H1 (cell line): ENCODE measurements around the gene OXTR. TPM values are rescaled to one million over a fixed set of nuclear protein-coding genes. Genes with fewer than 3 reads are reported as not detected.

Experiments used
- CTCF ChIA-PET: fragments of 300-600 bp; sonication (Branson Sonifier 250); formaldehyde crosslinking; loops from one replicate; lab custom pipeline; 2021; ENCODE audit not compliant: partially characterized antibody; lab: Charles Lee
- POLR2A ChIA-PET: fragments of 300-600 bp; sonication (Branson Sonifier 250); formaldehyde crosslinking; loops from one replicate; lab custom pipeline; 2021; ENCODE audit warnings: inconsistent platforms; ENCODE audit not compliant: partially characterized antibody; lab: Charles Lee
- DNase-seq, 2 experiments: peaks; one replicate each; pipeline versions ENCODE4 v3.0.0 to v3.0.0-alpha.2; 2010 to 2022; ENCODE audit warnings: low spot score in 2 of 2, low read depth in 1 of 2, mixed read lengths in 1 of 2
- FAIRE-seq: peaks from 2 replicates; lab custom pipeline; 2011; peaks lifted over from hg19 to GRCh38; lab: Jason Lieb, UNC
- H2AFZ ChIP-seq: 2 replicates; pipeline ENCODE4 v1.8.1; 2012; ENCODE audit warnings: low read length, inconsistent platforms
- H2AK5ac ChIP-seq: 2 replicates; pipeline ENCODE4 v1.6.1; 2013; ENCODE audit warnings: low read depth, low read length
- H2BK120ac ChIP-seq: replicated peaks from 2 replicates; pipeline ENCODE3; 2013; ENCODE audit warnings: low read depth, low read length, inconsistent platforms
- H2BK12ac ChIP-seq: 2 replicates; pipeline ENCODE4 v1.6.1; 2013; ENCODE audit warnings: low read depth, low read length
- H2BK15ac ChIP-seq: 2 replicates; pipeline ENCODE4 v1.6.1; 2013; ENCODE audit warnings: low read length
- H2BK20ac ChIP-seq: 2 replicates; pipeline ENCODE4 v1.6.1; 2013; ENCODE audit warnings: low read length
- H2BK5ac ChIP-seq: 2 replicates; pipeline ENCODE4 v1.6.1; 2013; ENCODE audit warnings: low read depth, low read length
- H3K14ac ChIP-seq: 2 replicates; pipeline ENCODE4 v1.6.1; 2013; ENCODE audit warnings: inconsistent platforms; ENCODE audit not compliant: insufficient read length
- H3K18ac ChIP-seq: 2 replicates; pipeline ENCODE4 v1.6.1; 2013; ENCODE audit warnings: low read length; ENCODE audit errors: extremely low read depth
- H3K23ac ChIP-seq: 2 replicates; pipeline ENCODE4 v1.6.1; 2013; ENCODE audit warnings: inconsistent platforms; ENCODE audit not compliant: insufficient read length
- H3K23me2 ChIP-seq: 2 replicates; pipeline ENCODE4 v1.6.1; 2013; ENCODE audit warnings: low read depth, low read length
- H3K27ac ChIP-seq: 2 replicates; pipeline ENCODE4 v1.6.1; 2011; ENCODE audit warnings: low read depth, low read length, inconsistent platforms
- H3K27me3 ChIP-seq, 4 experiments: replicated peaks in 1 of 4; 1 replicate in 1 of 4; 2 replicates in 3 of 4; pipeline versions ENCODE4 v1.6.1 to v1.8.1; 2011 to 2013; ENCODE audit warnings: low read length in 3 of 4, mild to moderate bottlenecking in 3 of 4, inconsistent platforms in 2 of 4, mixed read lengths in 2 of 4, moderate library complexity in 1 of 4; ENCODE audit not compliant: control insufficient read depth in 3 of 4, insufficient read depth in 3 of 4; ENCODE audit errors: extremely low read depth in 1 of 4
- H3K36me3 ChIP-seq, 4 experiments: 2 replicates each; pipeline versions ENCODE4 v1.6.1 to v1.8.1; 2011 to 2013; ENCODE audit warnings: mild to moderate bottlenecking in 4 of 4, low read length in 3 of 4, moderate library complexity in 2 of 4, control low read depth in 1 of 4, inconsistent platforms in 1 of 4; ENCODE audit not compliant: insufficient read depth in 4 of 4, control insufficient read depth in 2 of 4
- H3K4ac ChIP-seq: replicated peaks from 2 replicates; pipeline ENCODE3; 2013; ENCODE audit warnings: low read length, low read depth, mixed read lengths, inconsistent platforms; ENCODE audit not compliant: insufficient read length
- H3K4me1 ChIP-seq, 4 experiments: replicated peaks in 1 of 4; 1 replicate in 1 of 4; 2 replicates in 3 of 4; pipeline versions ENCODE4 v1.6.1 to v1.8.1; 2011 to 2013; ENCODE audit warnings: low read length in 3 of 4, inconsistent platforms in 2 of 4, mixed read lengths in 1 of 4; ENCODE audit not compliant: insufficient read depth in 4 of 4, control insufficient read depth in 3 of 4
- H3K4me2 ChIP-seq, 2 experiments: 2 replicates each; pipeline versions ENCODE4 v1.6.1 to v1.8.1; 2011 to 2013; ENCODE audit warnings: low read depth in 2 of 2, low read length in 2 of 2, control low read depth in 1 of 2, inconsistent platforms in 1 of 2, mild to moderate bottlenecking in 1 of 2; ENCODE audit not compliant: insufficient read depth in 1 of 2
- H3K4me3 ChIP-seq, 4 experiments: fragments of 200-600, 300-600 bp in 1 of 4; sonication (generic), shearing (Covaris generic), sonication (Bioruptor Twin) in 1 of 4; 2 replicates each; pipeline versions ENCODE4 v1.5.1 to v1.8.1; 2011 to 2016; ENCODE audit warnings: low read length in 4 of 4, low read depth in 3 of 4, control low read depth in 2 of 4, inconsistent platforms in 2 of 4, mild to moderate bottlenecking in 2 of 4, mixed read lengths in 1 of 4, moderate library complexity in 1 of 4; ENCODE audit not compliant: insufficient read depth in 2 of 4; ENCODE audit errors: extremely low read depth in 1 of 4
- H3K56ac ChIP-seq: replicated peaks from 2 replicates; pipeline ENCODE3; 2013; ENCODE audit warnings: low read depth, mild to moderate bottlenecking, mixed read lengths, low read length, inconsistent platforms; ENCODE audit not compliant: insufficient read length
- H3K79me1 ChIP-seq: 2 replicates; pipeline ENCODE4 v1.6.1; 2013; ENCODE audit warnings: low read depth, low read length, control low read depth
- H3K79me2 ChIP-seq, 2 experiments: 2 replicates each; pipeline versions ENCODE4 v1.6.1 to v1.8.1; 2012 to 2013; ENCODE audit warnings: low read length in 2 of 2, mild to moderate bottlenecking in 2 of 2, inconsistent platforms in 1 of 2; ENCODE audit not compliant: insufficient read depth in 2 of 2, control insufficient read depth in 1 of 2
- H3K9ac ChIP-seq, 4 experiments: replicated peaks in 1 of 4; 1 replicate in 1 of 4; 2 replicates in 3 of 4; pipeline versions ENCODE4 v1.6.1 to v1.8.1; 2011 to 2013; ENCODE audit warnings: low read depth in 3 of 4, low read length in 3 of 4, control low read depth in 2 of 4, mild to moderate bottlenecking in 2 of 4, moderate library complexity in 2 of 4, inconsistent platforms in 1 of 4; ENCODE audit errors: extremely low read depth in 1 of 4
- H3K9me3 ChIP-seq, 2 experiments: 2 replicates each; pipeline versions ENCODE4 v1.6.1 to v1.8.1; 2012 to 2013; ENCODE audit warnings: mild to moderate bottlenecking in 2 of 2, moderate library complexity in 2 of 2, control low read depth in 1 of 2, inconsistent platforms in 1 of 2, low read depth in 1 of 2, low read length in 1 of 2, mixed read lengths in 1 of 2; ENCODE audit not compliant: insufficient read depth in 2 of 2
- H4K20me1 ChIP-seq, 2 experiments: replicated peaks in 1 of 2; 2 replicates each; pipeline versions ENCODE3 to v1.8.1; 2011 to 2013; ENCODE audit warnings: inconsistent platforms in 2 of 2, low read length in 2 of 2, mild to moderate bottlenecking in 1 of 2; ENCODE audit not compliant: insufficient read depth in 2 of 2, control insufficient read depth in 1 of 2
- H4K5ac ChIP-seq: 2 replicates; pipeline ENCODE4 v1.6.1; 2013; ENCODE audit warnings: low read length, low read depth, mixed read lengths, inconsistent platforms; ENCODE audit not compliant: insufficient read length
- H4K8ac ChIP-seq: 2 replicates; pipeline ENCODE4 v1.8.0; 2013; ENCODE audit warnings: mild to moderate bottlenecking, moderate library complexity, low read length, inconsistent platforms; ENCODE audit not compliant: insufficient read depth; ENCODE audit errors: extremely low read depth
- H4K91ac ChIP-seq: replicated peaks from 2 replicates; pipeline ENCODE3; 2013; ENCODE audit warnings: low read length, mixed read lengths, inconsistent platforms; ENCODE audit not compliant: insufficient read length
- CBX8 ChIP-seq: fragments of 300-800, 300-1000 bp; sonication (generic); IDR thresholded peaks from 2 replicates; pipeline ENCODE4 v1.7.1; 2016; ENCODE audit warnings: low read depth, low read length, borderline replicate concordance
- EP300 ChIP-seq, 2 experiments: IDR thresholded peaks; 1 replicate in 1 of 2; 2 replicates in 1 of 2; pipeline ENCODE4 v1.6.1; 2011 to 2012; ENCODE audit warnings: low read depth in 2 of 2, low read length in 2 of 2, mild to moderate bottlenecking in 2 of 2, borderline replicate concordance in 1 of 2, inconsistent platforms in 1 of 2, moderate library complexity in 1 of 2
- TCF12 ChIP-seq: IDR thresholded peaks from 2 replicates; pipeline ENCODE4 v1.6.1; 2011; ENCODE audit warnings: low read depth, mild to moderate bottlenecking, low read length
- TEAD4 ChIP-seq: IDR thresholded peaks from 2 replicates; pipeline ENCODE4 v1.6.1; 2012; ENCODE audit warnings: low read depth, low read length, inconsistent platforms, mixed read lengths
- WGBS, 2 experiments: shearing (Covaris generic) in 1 of 2; methylation state at CpG; one replicate each; pipeline versions ENCODE4 v1.1.6 to v1.1.7; 2013 to 2015; ENCODE audit warnings: low lambda C conversion rate in 2 of 2, mixed read lengths in 2 of 2, inconsistent platforms in 1 of 2, low coverage in 1 of 2, missing lambda C conversion rate in 1 of 2; ENCODE audit not compliant: insufficient replicate concordance in 2 of 2, insufficient coverage in 1 of 2, insufficient read length in 1 of 2; ENCODE audit errors: extremely low coverage in 1 of 2, missing lambda C conversion rate in 1 of 2; 5-methylcytosine and 5-hydroxymethylcytosine counted together
- polyA plus RNA-seq, 7 experiments: library from polyadenylated mRNA; depleted of rRNA in 3 of 7; stranded (reverse) in 5 of 7; unstranded in 2 of 7; fragments of >200 nt in 5 of 7; fragments of 200-250 nt in 2 of 7; gene quantifications; 1 replicate in 5 of 7; 2 replicates in 1 of 7; 4 replicates in 1 of 7; pipeline versions ENCODE4 v1.2.1 to v1.2.3, GENCODE V29; 2011 to 2013; ENCODE audit warnings: missing spikeins in 2 of 7, mixed read lengths in 2 of 7
- total RNA-seq: library from RNA; stranded (reverse); fragmentation: NEBNext Ultra II Directional; extraction: Animal tissue kit (Norgen Biotek cat#: 25700); gene quantifications from 2 replicates; pipeline ENCODE4 v1.2.1, GENCODE V29; 2021
- TF ChIP-seq, protein P1 (sequence below): IDR thresholded peaks from 2 replicates; pipeline ENCODE4 v1.6.1; 2012; ENCODE audit warnings: inconsistent platforms

Gene OXTR
- total and polyA plus RNA-seq, 2 of the 8 experiments (the other 6 are each of a cell fraction or from before 2014, with no cell fraction given): 0.77 to 2.3 TPM

DNA sequence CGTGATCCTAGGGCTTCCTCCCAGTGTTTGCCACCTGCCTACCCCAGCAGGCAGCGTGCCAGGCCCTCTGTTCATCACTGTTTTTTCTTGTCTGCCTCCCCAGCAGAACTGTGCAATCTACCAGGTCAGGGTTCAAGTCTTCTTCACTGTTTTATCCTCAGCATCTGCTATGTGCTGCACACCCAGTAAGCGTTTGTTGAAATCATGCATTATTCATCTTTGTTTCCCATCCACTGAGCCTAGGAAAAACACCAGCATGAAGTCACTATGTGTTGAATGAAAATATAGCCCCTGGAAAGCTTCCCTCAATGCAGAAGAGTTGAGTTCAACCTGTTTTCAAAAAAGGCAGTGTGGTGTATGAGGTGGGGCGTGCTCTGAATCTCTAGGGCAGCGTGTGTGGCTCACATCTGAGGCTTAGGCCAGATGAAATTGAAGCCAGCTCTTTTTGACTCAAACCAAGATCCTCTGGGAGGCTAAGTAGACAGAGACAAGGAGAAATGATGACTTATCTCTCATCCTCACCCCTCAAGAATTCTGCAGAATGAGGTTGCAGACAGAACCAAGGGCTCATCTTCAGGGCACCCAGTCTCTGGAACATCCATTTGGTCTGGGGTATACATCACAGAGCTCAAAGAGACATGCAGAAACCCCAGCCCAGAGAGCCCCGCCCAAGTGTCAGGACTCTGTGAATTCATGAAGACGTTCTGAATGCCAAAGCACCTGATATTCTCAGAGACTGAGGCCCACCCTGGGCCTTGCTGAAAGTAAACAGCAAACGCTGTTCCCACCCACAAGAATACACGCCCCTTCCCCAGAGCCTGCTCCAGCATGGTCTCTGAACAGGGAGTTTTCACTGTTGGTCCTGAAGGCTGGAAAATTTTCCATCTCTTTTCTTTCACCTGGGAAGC, 41.6 kb downstream of the OXTR start:
- H2BK20ac ChIP-seq: no peak overlapping the region
- H3K9me3 ChIP-seq: no peaks in the 10 kb centered on the region
- no peak overlapping the region for H3K14ac ChIP-seq
- WGBS, 2 experiments: 88% methylated on average over 9 of the region's 9 CpGs; no CpG with 5 or more reads in 1 of the 2 experiments
- TF ChIP-seq TCF12 (no peak), EP300 (IDR thresholded peaks at IDR 0.05; ENCODE audit: borderline replicate concordance in 1 of 2, low read depth in 2 of 2, low read length in 2 of 2) (no peak), CBX8 (no peak), TEAD4 (no peak)
- TF ChIP-seq, protein P1, sequence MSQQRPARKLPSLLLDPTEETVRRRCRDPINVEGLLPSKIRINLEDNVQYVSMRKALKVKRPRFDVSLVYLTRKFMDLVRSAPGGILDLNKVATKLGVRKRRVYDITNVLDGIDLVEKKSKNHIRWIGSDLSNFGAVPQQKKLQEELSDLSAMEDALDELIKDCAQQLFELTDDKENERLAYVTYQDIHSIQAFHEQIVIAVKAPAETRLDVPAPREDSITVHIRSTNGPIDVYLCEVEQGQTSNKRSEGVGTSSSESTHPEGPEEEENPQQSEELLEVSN: no peak
- no peaks in the 10 kb centered on the region for H3K79me1 ChIP-seq
- no peak overlapping the region for H3K23ac ChIP-seq
- H3K56ac ChIP-seq: no peak overlapping the region
- H2AFZ ChIP-seq: no peak overlapping the region
- no peak overlapping the region for H3K4me3 ChIP-seq
- no peak overlapping the region for H4K8ac ChIP-seq
- H3K4me2 ChIP-seq: no peak overlapping the region
- H2AK5ac ChIP-seq: no peak overlapping the region
- no peak overlapping the region for H2BK5ac ChIP-seq
- no peak overlapping the region for H4K5ac ChIP-seq
- H2BK15ac ChIP-seq: no peak overlapping the region
- no peak overlapping the region for H4K91ac ChIP-seq
- FAIRE-seq (no peak), DNase-seq (no peak)
- peaks cover 0 to 8% (median 2%) of the 10 kb centered on the region in 4 experiments; a peak in 5 of 7 replicates for H3K4me1 ChIP-seq
- no peak overlapping the region for H2BK12ac ChIP-seq
- H3K18ac ChIP-seq: no peak overlapping the region
- no peak overlapping the region for H3K9ac ChIP-seq
- H4K20me1 ChIP-seq: no peaks in the 10 kb centered on the region
- CTCF ChIA-PET: interaction anchor here (1.8 to 6.5 kb wide), 4 partner anchors 12 to 41 kb away, joined by 6 to 37 read pairs (median 8); partner anchors contain the start of gene OXTR
- no peak overlapping the region for H3K4ac ChIP-seq
- H3K79me2 ChIP-seq: no peaks in the 10 kb centered on the region
- peaks cover 0 to 2% (median 0%) of the 10 kb centered on the region in 4 experiments; a peak in 2 of 7 replicates for H3K27me3 ChIP-seq
- POLR2A ChIA-PET: no interaction called here
- H3K23me2 ChIP-seq: no peaks in the 10 kb centered on the region
- no peak overlapping the region for H2BK120ac ChIP-seq
- no peak overlapping the region for H3K27ac ChIP-seq
- no peaks in the 10 kb centered on the region for H3K36me3 ChIP-seq
